IMR-90 (cell line): ENCODE measurements around the gene HES7. TPM values are rescaled to one million over a fixed set of nuclear protein-coding genes. Genes with fewer than 3 reads are reported as not detected.

Source experiments
- ATAC-seq: fragments of 200-7000 bp; cut with Tn5 transposase; 2 replicates; pipeline ENCODE4 v1.9.1; 2020; ENCODE audit warnings: low read depth, mild to moderate bottlenecking, moderate library complexity
- BruUV-seq: library from RNA; stranded (reverse); fragments of 400-500 nt; replicated peaks from 2 replicates; lab custom pipeline; 2021; lab: Mats Ljungman, UMichigan
- CTCF ChIA-PET: fragments of 300-600 bp; formaldehyde crosslinking; extraction: SDS; loops from one replicate; lab custom pipeline; 2021; ENCODE audit warnings: antibody characterized with exemption; lab: Yijun Ruan, JAX
- POLR2A ChIA-PET: fragments of 300-600 bp; sonication (Branson Sonifier 250); formaldehyde crosslinking; loops from one replicate; lab custom pipeline; 2022; ENCODE audit warnings: antibody characterized with exemption; ENCODE audit not compliant: unreplicated experiment; lab: Charles Lee
- DNase-seq: peaks from one replicate; pipeline ENCODE4 v3.0.0; 2013
- H2AFZ ChIP-seq: replicated peaks from 2 replicates; pipeline ENCODE3; 2013; ENCODE audit warnings: low read length, mild to moderate bottlenecking; ENCODE audit not compliant: poor library complexity
- H2AK5ac ChIP-seq: 2 replicates; pipeline ENCODE4 v1.6.1; 2013; ENCODE audit warnings: low read depth, low read length, inconsistent platforms
- H2AK9ac ChIP-seq: replicated peaks from 2 replicates; pipeline ENCODE3; 2013; ENCODE audit warnings: mild to moderate bottlenecking, low read depth, low read length, moderate library complexity; ENCODE audit not compliant: poor library complexity
- H2BK120ac ChIP-seq: 2 replicates; pipeline ENCODE4 v1.6.1; 2013; ENCODE audit warnings: low read depth, low read length, inconsistent platforms
- H2BK15ac ChIP-seq: 3 replicates; pipeline ENCODE4 v1.6.1; 2013; ENCODE audit warnings: low read depth, low read length, inconsistent platforms
- H2BK20ac ChIP-seq: 2 replicates; pipeline ENCODE4 v1.6.1; 2013; ENCODE audit warnings: low read depth, mild to moderate bottlenecking, inconsistent platforms, low read length, moderate library complexity
- H2BK5ac ChIP-seq: 2 replicates; pipeline ENCODE4 v1.6.1; 2013; ENCODE audit warnings: mild to moderate bottlenecking, low read depth, low read length, inconsistent platforms; ENCODE audit not compliant: poor library complexity, severe bottlenecking
- H3K14ac ChIP-seq: replicated peaks from 2 replicates; pipeline ENCODE4 v1.6.1; 2013; ENCODE audit warnings: low read depth, low read length, inconsistent platforms
- H3K18ac ChIP-seq: 2 replicates; pipeline ENCODE4 v1.6.1; 2013; ENCODE audit warnings: low read depth, low read length, control low read depth
- H3K23ac ChIP-seq: 2 replicates; pipeline ENCODE4 v1.6.1; 2013; ENCODE audit warnings: low read depth, low read length, inconsistent platforms
- H3K27ac ChIP-seq: 2 replicates; pipeline ENCODE4 v1.5.1; 2013; ENCODE audit warnings: mild to moderate bottlenecking, control low read depth, low read length; ENCODE audit not compliant: insufficient read depth
- H3K27me3 ChIP-seq: 2 replicates; pipeline ENCODE4 v1.6.1; 2013; ENCODE audit warnings: low read length; ENCODE audit not compliant: control insufficient read depth, insufficient read depth
- H3K36me3 ChIP-seq: 2 replicates; pipeline ENCODE4 v1.6.1; 2013; ENCODE audit warnings: low read length, mixed read lengths; ENCODE audit not compliant: control insufficient read depth, insufficient read depth
- H3K4ac ChIP-seq: 2 replicates; pipeline ENCODE4 v1.6.1; 2013; ENCODE audit warnings: low read depth, low read length, inconsistent platforms
- H3K4me1 ChIP-seq: 2 replicates; pipeline ENCODE4 v1.6.1; 2013; ENCODE audit warnings: low read length, mixed read lengths; ENCODE audit not compliant: control insufficient read depth, insufficient read depth
- H3K4me2 ChIP-seq: 2 replicates; pipeline ENCODE4 v1.6.1; 2013; ENCODE audit warnings: low read depth, mild to moderate bottlenecking, control low read depth, low read length, moderate library complexity
- H3K4me3 ChIP-seq: 2 replicates; pipeline ENCODE4 v1.5.1; 2013; ENCODE audit warnings: low read depth, mild to moderate bottlenecking, control low read depth, low read length, moderate library complexity; ENCODE audit not compliant: insufficient read depth
- H3K56ac ChIP-seq: 2 replicates; pipeline ENCODE4 v1.6.1; 2013; ENCODE audit warnings: low read length, inconsistent platforms; ENCODE audit not compliant: insufficient read depth; ENCODE audit errors: extremely low read depth
- H3K79me1 ChIP-seq, 2 experiments: 2 replicates each; pipeline ENCODE4 v1.6.1; 2013; ENCODE audit warnings: low read length in 2 of 2, inconsistent platforms in 1 of 2, low read depth in 1 of 2
- H3K9ac ChIP-seq: 2 replicates; pipeline ENCODE4 v1.6.1; 2013; ENCODE audit warnings: low read depth, low read length, control low read depth
- H3K9me1 ChIP-seq: 2 replicates; pipeline ENCODE4 v1.6.1; 2013; ENCODE audit warnings: low read length, inconsistent platforms; ENCODE audit not compliant: insufficient read depth
- H3K9me3 ChIP-seq: 2 replicates; pipeline ENCODE4 v1.6.1; 2013; ENCODE audit warnings: low read length; ENCODE audit not compliant: control insufficient read depth, insufficient read depth
- H4K20me1 ChIP-seq: 2 replicates; pipeline ENCODE4 v1.6.1; 2013; ENCODE audit warnings: low read length, inconsistent platforms; ENCODE audit not compliant: insufficient read depth
- H4K5ac ChIP-seq: 2 replicates; pipeline ENCODE4 v1.6.1; 2013; ENCODE audit warnings: mild to moderate bottlenecking, low read depth, low read length, control low read depth
- H4K8ac ChIP-seq, 2 experiments: 2 replicates each; pipeline ENCODE4 v1.6.1; 2013; ENCODE audit warnings: low read depth in 2 of 2, low read length in 2 of 2, control low read depth in 1 of 2, inconsistent platforms in 1 of 2
- H4K91ac ChIP-seq: 2 replicates; pipeline ENCODE4 v1.6.1; 2013; ENCODE audit warnings: low read depth, low read length, inconsistent platforms; ENCODE audit not compliant: insufficient read depth
- MAZ ChIP-seq: IDR thresholded peaks from 2 replicates; pipeline ENCODE4 v1.6.1; 2012; ENCODE audit warnings: low read depth, mild to moderate bottlenecking, low read length, improper control_type of control experiment, moderate library complexity, borderline replicate concordance
- USF2 ChIP-seq: fragments of 150-350 bp; IDR thresholded peaks from 2 replicates; pipeline ENCODE4 v1.6.1; 2017; ENCODE audit warnings: mild to moderate bottlenecking, antibody characterized with exemption, low read length, low read depth
- WGBS, 2 experiments: methylation state at CpG; one replicate each; pipeline versions ENCODE4 v1.1.5 to v1.1.7; 2013; ENCODE audit warnings: missing lambda C conversion rate in 2 of 2; ENCODE audit not compliant: insufficient read length in 1 of 2; ENCODE audit errors: extremely low coverage in 2 of 2; 5-methylcytosine and 5-hydroxymethylcytosine counted together
- dilution Hi-C: fragments of 300-500 bp; cut with HindIII; formaldehyde crosslinking; loops from one replicate; pipeline ENCODE4 v1.14.3; 2018; ENCODE audit warnings: low sequenced_read_pairs; ENCODE audit not compliant: unreplicated experiment
- in situ Hi-C: fragments of 300-500 bp; cut with MboI; formaldehyde crosslinking; loops from 3 replicates; pipeline ENCODE4 v1.14.3; 2019; ENCODE audit warnings: low sequenced_read_pairs, inconsistent platforms, mixed read lengths
- intact Hi-C: fragments of 100-400 bp; cut with micrococcal nuclease; formaldehyde crosslinking; loops from 2 replicates; pipeline ENCODE4 v1.10.0; 2022
- polyA plus RNA-seq, 3 experiments: library from polyadenylated mRNA; depleted of rRNA; stranded (reverse); fragments of >200 nt; gene quantifications; 2 replicates each; pipeline ENCODE4 v1.2.3, GENCODE V29; 2012; ENCODE audit warnings: low replicate concordance in 1 of 3
- total RNA-seq: library from RNA; depleted of rRNA; stranded (reverse); fragments of >200 nt; gene quantifications from 2 replicates; pipeline ENCODE4 v1.2.3, GENCODE V29; 2012

HES7 gene
- total and polyA plus RNA-seq, 2 of the 4 experiments (the other 2 are of a cell fraction): 0.43 TPM; not detected in 1

- Histone ChIP-seq H3K27ac (no peak overlapping the region), H3K9me1 (no peaks in the 10 kb centered on the region), H4K8ac (no peak overlapping the region), H3K4ac (no peak overlapping the region), H2AK5ac (no peak overlapping the region), H3K9ac (no peak overlapping the region), H2BK20ac (no peak overlapping the region), H2BK15ac (no peak overlapping the region), H3K79me1 (no peaks in the 10 kb centered on the region), H4K20me1 (no peaks in the 10 kb centered on the region), H2BK120ac (no peak overlapping the region), H3K36me3 (no peaks in the 10 kb centered on the region), H4K5ac (no peak overlapping the region), H4K91ac (no peak overlapping the region), H3K9me3 (no peaks in the 10 kb centered on the region), H3K27me3 (peaks cover 71% of the 10 kb centered on the region), H2AFZ (no peak overlapping the region), H3K14ac (no peak overlapping the region), H3K4me1 (peaks cover 2% of the 10 kb centered on the region; the same call in 1 of the 2 replicates), H3K18ac (no peak overlapping the region), H3K56ac (no peak overlapping the region), H3K4me2 (no peak overlapping the region), H3K4me3 (no peak overlapping the region), H2AK9ac (no peak overlapping the region), H2BK5ac (no peak overlapping the region), H3K23ac (no peak overlapping the region)
- CTCF ChIA-PET: interaction anchor here (0.5 to 1.4 kb wide), 3 partner anchors 9 to 102 kb away, joined by 3 to 7 read pairs (median 5); no protein-coding TSS in a partner anchor
- no peak for TF ChIP-seq MAZ
- TF ChIP-seq USF2: no peak
- DNase-seq: no peak
- intact Hi-C loops (no loop called here), in situ Hi-C loops (no loop called here), dilution Hi-C loops (loop anchor here (25.0 kb wide), 1 partner anchor 127 kb away; the partner anchor contains the start of genes CTC1 and PFAS)
- no TSS peak for BruUV-seq
- ATAC-seq: no peak
- 17% methylated on average over 7 of the region's 10 CpGs; no CpG with 5 or more reads in 1 of the 2 experiments for WGBS, 2 experiments
- POLR2A ChIA-PET: no interaction called here
These were observed 13.5 kb downstream of the HES7 start for GRCh38 chr17:8110456-8110804.
